Activated CD8-positive, alpha-beta memory T cell treated with anti-CD3 and anti-CD28 coated beads for 24 hours (primary cell): Measurements from ENCODE around the gene MYL9.

ENCODE experiments used
- DNase-seq: peaks from one replicate; pipeline ENCODE4 v3.0.0-alpha.2; 2020

MYL9 gene

DNA sequence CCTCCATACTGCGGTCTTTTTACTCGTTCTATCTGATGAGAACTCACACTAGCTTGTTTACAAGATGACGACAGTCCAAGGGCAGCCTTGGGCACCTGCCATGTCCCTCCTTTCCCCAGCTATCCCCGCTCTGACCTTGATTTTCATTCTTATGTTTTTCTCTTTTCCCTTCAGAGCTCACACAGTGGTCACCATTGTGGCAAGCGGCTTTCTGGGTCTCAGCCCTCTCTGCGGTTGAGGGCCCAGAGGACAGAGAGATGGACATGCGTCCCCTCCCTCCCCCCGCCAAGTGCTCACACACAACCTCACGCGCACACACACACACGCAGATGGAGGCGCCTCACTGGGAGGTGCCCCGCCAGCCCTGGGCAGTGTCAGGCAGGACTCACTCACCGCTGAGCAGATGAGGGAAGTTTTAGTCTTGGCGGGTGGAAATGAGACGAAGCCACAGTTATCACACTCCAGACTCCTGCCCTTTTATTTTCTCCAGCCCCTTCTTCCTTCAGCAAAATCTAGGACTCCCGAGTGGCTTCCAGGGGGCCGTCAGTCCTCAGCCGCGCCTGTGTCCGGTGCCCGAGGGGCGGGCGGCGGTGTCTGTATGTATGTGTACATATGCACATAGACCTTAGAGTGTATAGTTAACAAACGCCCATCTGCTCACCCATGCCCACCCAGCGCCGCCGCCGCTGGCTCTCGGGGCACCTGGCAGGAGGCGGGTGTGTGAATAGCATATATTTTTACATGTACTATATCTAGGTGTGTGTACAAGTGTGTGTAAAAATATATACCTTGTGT lies 13.8 kb upstream of the MYL9 start:
- no peak for DNase-seq

DNA sequence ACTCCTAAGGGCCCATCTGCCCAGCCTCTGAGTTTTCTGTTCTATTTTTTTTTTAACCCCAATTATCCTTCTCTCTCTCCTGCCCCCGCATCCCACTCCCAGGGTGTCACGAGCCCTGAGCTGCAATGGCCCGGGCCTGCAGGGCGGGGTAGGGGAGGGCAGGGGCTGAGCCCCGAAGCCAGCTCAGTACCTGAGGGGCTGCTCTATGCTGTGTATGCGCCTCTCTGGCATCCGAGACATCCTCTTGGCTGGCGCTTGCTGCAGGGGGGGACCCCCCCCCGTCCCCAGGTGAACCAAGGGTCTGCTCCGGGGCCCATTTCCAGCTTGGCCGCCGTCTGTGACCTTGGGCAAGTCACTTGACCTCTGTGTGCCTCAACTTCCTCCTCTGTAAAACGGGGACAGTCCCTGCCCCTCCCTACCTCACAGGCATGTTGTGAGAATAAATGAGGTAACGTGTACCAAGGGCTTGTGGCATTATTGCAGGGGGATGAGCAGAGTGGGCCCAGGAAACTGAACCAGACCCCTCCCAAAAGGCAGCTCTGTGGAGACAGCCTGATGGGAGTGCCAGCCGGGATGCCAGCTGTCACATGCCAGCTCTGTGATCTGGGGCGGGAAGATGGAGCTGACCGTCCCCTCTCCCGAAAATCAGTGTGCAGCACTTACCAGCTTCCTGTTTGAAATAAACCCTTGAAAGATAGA lies 13.0 kb upstream of the MYL9 start:
- DNase-seq = no peak

DNA sequence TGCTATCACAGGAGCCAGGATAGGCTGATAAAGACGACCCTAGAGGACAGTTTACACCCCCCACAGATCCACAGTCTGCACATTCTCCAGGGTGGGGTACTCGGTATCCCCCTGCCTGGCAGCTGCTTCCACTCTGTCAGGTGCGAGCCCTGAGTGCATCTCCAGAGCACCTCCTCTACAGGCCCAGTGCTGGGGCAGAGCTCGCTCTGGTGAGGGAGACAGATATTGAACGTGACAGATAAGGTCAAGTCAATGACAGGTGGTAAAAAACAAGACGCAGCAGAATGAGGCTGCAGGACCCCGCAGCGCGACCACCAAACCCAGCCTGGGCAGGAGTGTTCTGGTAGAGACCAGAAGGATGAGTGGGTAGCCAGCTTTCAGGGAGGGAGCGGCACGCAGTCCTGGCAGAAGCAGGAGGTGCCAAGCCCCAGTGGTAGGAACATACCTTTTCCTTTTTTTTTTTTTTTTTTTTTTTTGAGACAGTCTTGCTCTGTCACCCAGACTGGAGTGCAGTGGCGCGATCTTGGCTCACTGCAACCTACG lies 12.4 kb upstream of the MYL9 start:
- DNase-seq = no peak

DNA sequence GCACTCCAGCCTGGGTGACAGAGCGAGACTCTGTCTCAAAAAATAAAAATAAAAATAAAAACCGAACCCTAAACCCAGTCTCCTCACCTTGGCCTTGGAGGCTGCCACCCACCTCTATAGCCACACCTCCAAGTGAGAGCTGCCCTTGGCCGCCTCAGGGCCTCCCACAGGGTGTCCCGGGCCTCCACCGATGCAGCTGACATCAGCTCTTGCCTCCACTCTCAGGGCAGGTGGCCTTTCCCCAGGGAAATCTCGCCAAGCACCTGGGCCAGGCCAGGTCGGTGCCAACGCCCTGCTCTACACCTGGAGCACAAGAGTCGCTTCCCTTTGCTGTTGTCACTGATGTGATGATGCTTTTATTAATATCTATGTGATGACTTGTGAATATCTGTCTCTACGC lies 8.9 kb upstream of the MYL9 start:
- no peak for DNase-seq

DNA sequence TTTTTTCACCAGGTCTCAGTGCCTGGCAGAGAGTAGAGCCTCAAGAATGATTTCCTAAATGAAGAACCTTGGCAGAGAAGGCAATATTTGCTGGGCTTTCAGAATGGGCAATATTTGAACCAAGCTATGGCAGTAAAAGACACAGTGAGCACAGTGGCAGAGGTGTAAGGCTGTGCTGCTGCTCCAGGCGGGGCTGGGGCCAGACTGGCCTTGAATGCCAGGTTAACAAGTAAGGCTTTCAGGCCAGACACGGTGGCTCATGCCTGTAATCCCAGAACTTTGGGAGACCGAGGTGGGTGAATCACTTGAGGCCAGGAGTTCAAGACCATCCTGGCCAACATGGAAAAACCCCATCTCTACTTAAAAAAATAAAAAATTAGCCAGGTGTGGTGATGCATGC lies 8.5 kb upstream of the MYL9 start:
- DNase-seq = no peak

DNA sequence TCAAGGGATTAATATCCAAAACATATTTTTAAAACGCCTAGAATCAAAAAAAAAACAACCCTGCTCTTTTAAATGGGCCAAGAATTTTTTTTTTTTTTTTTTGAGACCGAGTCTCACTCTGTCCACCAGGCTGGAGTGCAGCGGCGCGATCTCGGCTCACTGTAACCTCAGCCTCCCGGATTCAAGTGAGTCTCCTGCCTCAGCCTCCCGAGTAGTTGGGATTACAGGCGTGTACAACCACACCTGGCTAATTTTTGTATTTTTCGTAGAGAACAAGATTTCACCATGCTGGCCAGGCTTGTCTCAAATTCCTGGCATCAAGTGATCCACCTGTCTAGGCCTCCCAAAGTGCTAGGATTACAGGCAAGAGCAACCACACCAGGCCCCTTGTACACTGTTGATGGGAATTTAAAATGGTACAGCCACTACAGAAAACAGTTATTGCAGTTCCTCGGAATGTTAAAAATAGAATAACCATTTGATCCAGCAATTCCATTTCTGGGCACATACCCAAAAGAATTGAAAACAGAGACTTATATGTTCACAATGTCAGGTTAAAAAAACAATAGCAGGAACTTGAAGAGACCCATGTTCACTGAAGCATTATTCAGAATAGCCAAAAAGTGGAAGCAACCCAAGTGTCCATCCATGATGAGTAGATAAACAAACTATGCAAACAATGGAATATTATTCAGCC lies 3.1 kb upstream of the MYL9 start:
- no peak for DNase-seq

DNA sequence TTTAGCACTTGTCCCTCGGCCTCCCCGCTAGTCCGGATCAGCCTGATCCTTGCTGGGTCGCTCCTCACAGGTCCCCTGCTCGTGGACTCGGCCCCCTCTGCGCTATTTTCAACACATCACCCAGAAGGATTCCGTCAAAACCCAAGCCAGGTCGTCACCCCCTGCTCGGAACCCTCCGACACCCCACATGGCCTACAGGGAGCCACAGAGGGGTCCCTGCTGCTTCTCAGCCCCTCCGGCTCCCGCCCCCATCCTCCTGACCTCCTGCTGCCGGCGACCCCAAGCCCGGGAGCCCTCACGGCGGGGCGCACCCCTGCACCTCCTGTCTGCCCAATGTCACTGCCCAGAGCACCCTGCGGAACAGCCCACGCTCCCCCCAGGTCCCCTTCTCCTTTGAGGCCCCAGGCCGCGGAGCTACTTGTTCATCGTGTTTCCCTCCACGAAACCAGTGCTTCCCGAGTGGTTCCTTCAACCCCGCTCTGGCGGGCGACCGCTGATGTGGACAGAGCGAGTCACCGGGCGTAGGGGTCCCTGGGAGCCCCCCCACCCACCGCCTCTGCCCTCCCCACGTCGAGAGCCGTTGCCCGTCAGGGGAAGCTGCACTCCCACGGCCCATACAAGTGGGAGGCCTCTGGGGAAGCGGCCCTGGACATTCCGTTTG lies 638 bp upstream of the MYL9 start:
- no peak for DNase-seq

DNA sequence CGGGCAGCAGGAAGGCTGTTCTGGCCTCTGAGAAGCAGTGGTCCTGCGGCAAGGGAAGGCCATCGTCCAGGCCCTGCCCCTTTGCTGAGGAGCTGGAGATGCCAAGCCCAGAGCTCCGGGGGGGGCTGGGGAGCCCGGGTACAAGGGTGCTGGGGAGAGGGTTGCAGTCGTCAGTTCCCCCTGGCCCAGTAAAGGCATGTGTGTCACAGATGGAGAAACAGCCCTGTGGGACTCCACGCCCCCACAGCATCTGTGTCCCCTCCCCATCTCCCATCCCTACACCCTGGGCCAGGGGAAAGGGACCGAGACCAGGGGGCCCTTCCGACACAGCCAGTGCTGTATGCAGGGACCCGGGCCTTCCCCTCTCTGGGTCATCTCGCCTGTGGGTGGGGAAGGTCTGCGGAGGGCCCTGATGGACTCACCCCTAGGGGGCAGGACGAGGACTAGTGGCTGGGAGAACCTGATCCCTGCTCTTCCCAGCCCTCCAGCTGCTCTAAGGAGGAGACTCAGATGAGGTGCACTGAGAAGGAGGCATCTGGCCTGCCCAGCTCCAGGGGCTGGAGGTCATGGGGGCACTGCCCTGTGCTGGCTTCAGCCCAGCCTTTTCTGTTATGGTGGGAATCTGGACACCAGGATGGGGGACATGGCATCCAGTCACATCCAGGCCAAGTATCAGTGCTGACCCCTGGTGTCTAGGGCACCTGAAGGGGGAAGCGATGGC lies 609 bp downstream of the MYL9 start:
- no peak for DNase-seq

DNA sequence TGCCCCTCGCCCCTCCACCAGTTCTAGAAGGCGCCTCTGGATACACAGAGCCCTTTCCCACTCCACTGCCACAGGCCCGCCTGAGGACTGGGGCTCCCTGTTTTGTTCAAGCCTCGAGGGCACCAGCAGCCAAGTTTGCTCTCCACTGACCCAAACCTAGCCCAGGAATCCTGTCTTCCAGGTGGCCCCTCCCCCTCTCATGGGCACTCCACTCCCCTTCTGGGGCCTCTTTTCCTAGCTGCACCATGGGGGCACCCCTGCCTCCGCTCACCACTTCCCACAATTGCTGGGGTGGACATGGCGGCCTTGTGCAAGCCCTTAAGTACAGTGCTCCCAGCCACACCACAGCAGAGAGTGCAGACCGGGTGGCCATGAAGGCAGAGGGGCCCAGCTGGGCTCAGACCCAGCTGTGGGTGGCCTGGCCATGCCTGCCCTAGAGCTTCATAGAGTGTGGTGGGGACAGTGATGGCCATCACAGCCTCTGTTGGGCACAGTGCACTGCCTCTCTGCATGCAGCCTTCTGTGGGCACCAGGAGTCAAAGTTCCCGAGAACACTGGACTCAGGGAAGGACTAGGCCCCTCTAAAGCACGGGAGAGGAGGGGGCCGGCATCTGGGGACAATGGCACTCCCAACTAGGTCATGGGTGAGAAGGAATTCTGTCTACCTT lies 1.3 kb downstream of the MYL9 start:
- DNase-seq = no peak

DNA sequence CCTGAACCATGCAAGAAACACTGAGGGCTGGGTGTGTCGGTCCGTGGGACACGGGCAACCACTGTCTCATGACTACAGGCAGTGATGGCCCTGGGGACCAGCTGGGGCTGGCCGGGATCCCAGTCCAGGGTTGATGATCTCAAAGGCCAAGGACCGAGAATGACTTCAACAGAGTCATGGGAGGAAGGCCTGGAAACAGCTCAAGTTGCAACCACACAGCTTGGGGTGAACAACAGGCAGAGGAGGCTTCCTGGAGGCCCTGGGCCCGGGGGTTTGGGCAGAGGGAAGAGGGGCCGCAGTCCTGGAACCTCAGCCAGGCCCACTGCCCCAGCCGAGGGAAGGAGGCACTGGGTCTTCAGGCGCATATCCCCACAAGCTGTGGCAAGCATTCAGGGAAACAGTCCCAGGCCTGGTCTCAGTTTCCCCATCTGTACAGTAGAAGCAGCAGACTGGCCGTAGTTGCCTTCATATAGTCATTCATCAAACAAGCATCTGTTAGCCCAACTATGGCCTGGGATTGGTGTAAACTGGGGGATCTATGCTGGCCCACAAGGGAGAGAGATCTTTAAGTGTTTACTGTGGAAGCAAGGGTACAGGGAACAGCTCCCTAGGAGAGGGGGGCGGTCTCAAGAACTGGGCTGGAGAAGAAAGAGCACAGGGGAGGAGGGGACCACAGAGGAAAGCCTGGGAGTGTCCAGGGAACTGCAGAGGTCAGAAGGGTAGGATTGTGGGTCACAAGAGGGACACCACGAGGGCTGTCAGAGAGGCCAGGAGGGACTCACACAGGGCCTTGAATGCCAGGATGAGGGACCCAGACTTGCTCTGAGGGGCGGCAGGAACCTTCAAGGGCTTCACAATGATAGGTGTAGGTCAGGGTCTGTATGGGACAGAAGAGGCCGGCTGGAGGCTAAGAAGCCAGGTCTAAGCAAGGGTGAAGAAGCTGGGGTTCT lies 2.1 kb downstream of the MYL9 start:
- no peak for DNase-seq

DNA sequence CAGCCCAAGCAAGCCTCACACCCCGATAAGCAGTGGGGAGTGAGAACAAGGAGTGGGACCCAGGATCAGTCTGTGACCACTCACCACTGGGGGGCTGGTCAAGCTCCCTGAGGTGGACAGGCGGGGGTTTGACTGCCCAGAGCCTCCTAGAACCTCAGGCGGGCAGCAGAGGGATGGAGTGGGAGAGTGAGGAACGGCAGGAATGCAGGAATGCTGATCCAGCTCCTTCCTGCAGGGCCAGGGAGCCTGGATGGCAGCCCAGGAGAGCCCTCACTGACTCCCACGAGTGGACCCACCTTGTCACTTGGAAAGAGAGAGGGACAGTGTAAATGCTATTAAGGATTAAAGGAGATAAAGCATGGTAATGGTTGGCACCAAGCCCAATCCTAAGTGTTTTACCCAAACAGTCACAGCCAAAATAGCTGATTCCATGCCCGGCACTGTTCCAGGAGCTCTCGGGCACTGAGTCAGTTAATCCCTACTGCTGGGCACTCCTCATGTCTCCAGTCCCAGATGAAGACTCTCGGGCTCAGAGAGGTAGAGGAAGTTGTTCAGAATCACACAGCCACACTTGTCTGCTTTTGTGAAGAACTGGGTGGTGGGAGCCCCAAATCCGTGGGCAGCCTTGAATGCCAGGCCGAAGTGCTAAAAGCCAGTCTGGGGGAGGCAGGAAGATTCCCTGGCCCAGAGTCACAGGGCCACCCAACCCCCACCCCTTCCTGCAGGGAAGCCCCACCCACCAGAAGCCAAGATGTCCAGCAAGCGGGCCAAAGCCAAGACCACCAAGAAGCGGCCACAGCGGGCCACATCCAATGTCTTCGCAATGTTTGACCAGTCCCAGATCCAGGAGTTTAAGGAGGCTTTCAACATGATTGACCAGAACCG lies 3.1 kb downstream of the MYL9 start:
- no peak for DNase-seq

DNA sequence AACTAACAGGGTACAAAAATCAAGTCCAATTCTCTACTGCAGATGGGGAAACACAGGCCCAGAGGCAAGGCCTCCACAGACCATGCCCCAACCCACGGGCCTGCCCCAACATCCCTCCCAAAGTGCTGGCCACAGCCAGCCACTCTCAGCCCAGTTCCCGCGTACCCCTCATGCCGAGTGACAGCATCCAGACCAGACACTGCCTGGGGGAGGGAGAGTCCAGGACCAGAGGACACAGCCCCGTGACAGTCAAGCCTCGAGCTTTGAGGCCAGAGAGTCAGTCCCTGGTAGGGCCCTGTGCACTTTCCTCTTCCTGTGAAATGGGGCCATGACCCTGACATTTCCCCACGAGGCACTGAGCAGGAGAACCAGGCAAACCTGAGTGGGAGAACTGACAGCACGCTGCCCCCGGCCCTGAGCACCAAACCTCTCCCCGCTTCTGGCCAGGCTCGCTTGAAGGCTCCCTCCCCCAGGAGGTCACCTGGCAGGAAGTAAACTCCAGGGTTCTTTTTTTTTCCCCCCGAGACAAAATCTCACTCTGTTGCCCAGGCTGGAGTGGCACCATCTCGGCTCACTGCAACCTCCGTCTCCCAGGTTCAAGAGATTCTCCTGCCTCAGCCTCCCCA lies 4.9 kb downstream of the MYL9 start:
- no peak for DNase-seq

DNA sequence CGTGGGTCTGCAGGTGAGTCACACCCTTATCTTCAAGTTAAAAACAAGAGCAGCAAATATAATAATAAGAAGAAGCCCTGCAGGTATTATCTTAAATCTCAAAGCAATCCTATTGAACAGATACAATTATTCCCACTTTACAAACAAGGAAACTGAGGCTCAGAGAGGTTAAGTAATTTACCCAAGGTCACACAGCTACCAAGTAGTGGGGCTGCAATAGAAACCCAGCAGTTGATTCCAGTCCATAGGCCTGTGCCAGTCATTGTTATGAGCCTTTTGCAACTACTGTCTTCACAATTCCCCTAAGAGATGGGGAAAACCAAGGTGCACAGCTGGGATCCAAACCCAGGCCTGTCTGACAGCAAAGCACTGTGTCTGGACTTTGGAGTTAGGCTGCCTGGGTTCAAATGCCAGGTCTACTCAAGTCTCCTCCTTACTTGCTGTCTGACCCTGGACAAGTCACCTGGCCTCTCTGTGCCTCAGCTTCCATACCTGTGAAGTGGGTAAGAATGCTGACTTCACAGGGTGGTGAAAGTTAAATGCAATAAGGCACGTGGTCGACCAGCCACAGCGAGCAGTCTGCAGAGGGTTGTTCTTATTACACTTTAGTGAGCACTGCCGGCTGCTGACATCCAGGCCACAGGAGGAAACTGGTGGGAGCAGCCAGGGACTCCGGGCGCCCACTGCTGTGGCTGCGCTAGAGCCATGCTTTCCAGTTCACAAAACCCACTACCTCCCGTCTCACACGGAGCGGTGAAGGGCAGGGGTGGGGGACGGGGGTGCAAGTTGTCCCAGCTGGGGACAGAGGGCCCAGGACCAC lies 6.1 kb downstream of the MYL9 start:
- no peak for DNase-seq

DNA sequence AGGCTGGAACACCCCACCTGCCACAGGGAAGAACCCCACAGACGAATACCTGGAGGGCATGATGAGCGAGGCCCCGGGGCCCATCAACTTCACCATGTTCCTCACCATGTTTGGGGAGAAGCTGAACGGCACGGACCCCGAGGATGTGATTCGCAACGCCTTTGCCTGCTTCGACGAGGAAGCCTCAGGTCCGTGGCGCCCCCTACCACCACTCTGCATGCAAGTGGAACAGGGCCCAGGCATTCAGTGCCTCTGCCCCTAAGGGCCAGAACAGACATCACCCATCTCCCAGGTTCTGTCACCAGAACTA lies 6.6 kb downstream of the MYL9 start:
- DNase-seq = no peak

DNA sequence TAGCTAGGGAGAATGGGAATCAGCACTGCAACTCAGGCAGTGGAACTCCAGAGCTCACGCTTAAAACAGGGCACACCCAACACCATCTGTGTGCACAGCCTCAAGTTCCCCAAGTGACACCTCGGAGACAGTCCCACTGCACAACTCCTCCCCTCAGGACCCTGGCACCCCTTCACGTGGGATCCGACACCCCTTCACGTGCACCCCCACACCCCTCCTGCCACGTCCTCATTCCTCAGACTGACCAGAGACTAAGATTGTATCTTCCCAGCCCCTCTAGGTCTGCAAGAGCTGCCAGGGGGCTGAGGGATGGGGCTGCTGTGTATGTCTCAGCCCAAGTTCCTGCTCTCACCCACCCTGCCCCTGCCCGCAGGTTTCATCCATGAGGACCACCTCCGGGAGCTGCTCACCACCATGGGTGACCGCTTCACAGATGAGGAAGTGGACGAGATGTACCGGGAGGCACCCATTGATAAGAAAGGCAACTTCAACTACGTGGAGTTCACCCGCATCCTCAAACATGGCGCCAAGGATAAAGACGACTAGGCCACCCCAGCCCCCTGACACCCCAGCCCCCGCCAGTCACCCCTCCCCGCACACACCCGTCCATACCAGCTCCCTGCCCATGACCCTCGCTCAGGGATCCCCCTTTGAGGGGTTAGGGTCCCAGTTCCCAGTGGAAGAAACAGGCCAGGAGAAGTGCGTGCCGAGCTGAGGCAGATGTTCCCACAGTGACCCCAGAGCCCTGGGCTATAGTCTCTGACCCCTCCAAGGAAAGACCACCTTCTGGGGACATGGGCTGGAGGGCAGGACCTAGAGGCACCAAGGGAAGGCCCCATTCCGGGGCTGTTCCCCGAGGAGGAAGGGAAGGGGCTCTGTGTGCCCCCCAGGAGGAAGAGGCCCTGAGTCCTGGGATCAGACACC lies 7.6 kb downstream of the MYL9 start:
- no peak for DNase-seq

DNA sequence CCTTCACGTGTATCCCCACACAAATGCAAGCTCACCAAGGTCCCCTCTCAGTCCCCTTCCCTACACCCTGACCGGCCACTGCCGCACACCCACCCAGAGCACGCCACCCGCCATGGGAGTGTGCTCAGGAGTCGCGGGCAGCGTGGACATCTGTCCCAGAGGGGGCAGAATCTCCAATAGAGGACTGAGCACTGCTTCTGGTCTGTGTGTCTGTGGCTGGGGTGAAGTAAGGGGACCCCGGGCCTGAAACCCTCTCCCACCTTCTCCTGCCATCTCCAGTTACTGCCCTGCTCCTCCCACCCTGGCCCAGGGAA lies 8.3 kb downstream of the MYL9 start:
- no peak for DNase-seq
